WERI-Rb-1 (cell line): ENCODE data around the gene SPOCD1.

ENCODE experiments used
- DNase-seq: peaks from one replicate; pipeline ENCODE4 v3.0.0-alpha.2; 2020
- H3K27ac ChIP-seq: fragments of 250-450 bp; sonication (Bioruptor Pico); 2 replicates; pipeline ENCODE4 v1.5.1; 2020; ENCODE audit warnings: mild to moderate bottlenecking, moderate library complexity
- H3K27me3 ChIP-seq: fragments of 250-450 bp; sonication (Bioruptor Pico); 2 replicates; pipeline ENCODE4 v1.5.1; 2021; ENCODE audit warnings: mild to moderate bottlenecking, low read depth, moderate library complexity; ENCODE audit not compliant: insufficient read depth, severe bottlenecking
- H3K36me3 ChIP-seq: fragments of 250-450 bp; sonication (Bioruptor Pico); 2 replicates; pipeline ENCODE4 v1.5.1; 2020; ENCODE audit warnings: mild to moderate bottlenecking, moderate library complexity
- H3K4me3 ChIP-seq: 2 replicates; pipeline ENCODE4 v1.5.1; 2011; ENCODE audit warnings: low read depth, mild to moderate bottlenecking, control low read depth, low read length
- H3K9me3 ChIP-seq: fragments of 250-450 bp; sonication (Bioruptor Pico); 2 replicates; pipeline ENCODE4 v1.5.1; 2021; ENCODE audit warnings: mild to moderate bottlenecking, moderate library complexity; ENCODE audit not compliant: severe bottlenecking
- TF ChIP-seq, protein P1 (sequence below): IDR thresholded peaks from 2 replicates; pipeline ENCODE4 v1.5.1; 2011; ENCODE audit warnings: low read depth, mild to moderate bottlenecking, control low read depth, inconsistent platforms, low read length

Gene SPOCD1

GRCh38 chr1:31790641-31791091 lies 25.2 kb downstream of the SPOCD1 start:
- Histone ChIP-seq H3K9me3 (no peaks in the 10 kb centered on the region), H3K36me3 (no peaks in the 10 kb centered on the region), H3K27me3 (no peaks in the 10 kb centered on the region), H3K27ac (no peak overlapping the region), H3K4me3 (no peak overlapping the region)
- peak; percentile 5 for DNase-seq
- TF ChIP-seq, protein P1, sequence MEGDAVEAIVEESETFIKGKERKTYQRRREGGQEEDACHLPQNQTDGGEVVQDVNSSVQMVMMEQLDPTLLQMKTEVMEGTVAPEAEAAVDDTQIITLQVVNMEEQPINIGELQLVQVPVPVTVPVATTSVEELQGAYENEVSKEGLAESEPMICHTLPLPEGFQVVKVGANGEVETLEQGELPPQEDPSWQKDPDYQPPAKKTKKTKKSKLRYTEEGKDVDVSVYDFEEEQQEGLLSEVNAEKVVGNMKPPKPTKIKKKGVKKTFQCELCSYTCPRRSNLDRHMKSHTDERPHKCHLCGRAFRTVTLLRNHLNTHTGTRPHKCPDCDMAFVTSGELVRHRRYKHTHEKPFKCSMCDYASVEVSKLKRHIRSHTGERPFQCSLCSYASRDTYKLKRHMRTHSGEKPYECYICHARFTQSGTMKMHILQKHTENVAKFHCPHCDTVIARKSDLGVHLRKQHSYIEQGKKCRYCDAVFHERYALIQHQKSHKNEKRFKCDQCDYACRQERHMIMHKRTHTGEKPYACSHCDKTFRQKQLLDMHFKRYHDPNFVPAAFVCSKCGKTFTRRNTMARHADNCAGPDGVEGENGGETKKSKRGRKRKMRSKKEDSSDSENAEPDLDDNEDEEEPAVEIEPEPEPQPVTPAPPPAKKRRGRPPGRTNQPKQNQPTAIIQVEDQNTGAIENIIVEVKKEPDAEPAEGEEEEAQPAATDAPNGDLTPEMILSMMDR = no peak

DNA sequence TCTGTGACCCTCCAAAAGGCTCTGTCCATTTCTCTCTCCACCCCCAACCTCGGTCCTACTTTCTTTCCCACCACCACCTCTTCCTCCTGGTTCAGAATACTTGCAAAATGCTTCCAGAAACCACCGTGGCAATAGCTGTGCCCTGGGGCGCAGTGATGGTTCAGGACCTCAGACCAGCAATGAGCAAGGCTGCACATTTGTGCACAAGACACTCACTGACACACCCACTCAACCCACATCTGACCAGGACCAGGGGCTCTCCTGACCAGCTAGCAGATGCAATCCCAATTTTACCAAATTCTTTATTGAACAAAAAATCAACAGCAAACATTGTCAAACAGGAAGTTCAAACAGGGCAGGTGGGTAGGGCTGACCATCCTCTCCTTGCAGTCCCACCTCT lies 25.7 kb downstream of the SPOCD1 start:
- TF ChIP-seq, protein P1 = no peak
- no peak overlapping the region for H3K27ac ChIP-seq

GRCh38 chr1:31789259-31790065 lies 26.4 kb downstream of the SPOCD1 start:
- Histone ChIP-seq H3K4me3 (peak overlapping the region; percentile 87), H3K27me3 (no peaks in the 10 kb centered on the region), H3K9me3 (no peaks in the 10 kb centered on the region), H3K36me3 (no peaks in the 10 kb centered on the region), H3K27ac (no peak overlapping the region)
- TF ChIP-seq, protein P1 = peak; percentile 93
- peak; percentile 98 for DNase-seq

More for the DNA sequence above, 25.7 kb downstream of the SPOCD1 start:
- Histone ChIP-seq H3K36me3 (no peaks in the 10 kb centered on the region), H3K27me3 (no peaks in the 10 kb centered on the region), H3K4me3 (no peak overlapping the region), H3K9me3 (no peaks in the 10 kb centered on the region)
- peak; percentile 1 for DNase-seq

GRCh38 chr1:31788825-31789256 lies 27.0 kb downstream of the SPOCD1 start:
- Histone ChIP-seq H3K27me3 (no peaks in the 10 kb centered on the region), H3K4me3 (peak overlapping the region; percentile 87), H3K27ac (peak overlapping the region; percentile 80), H3K9me3 (no peaks in the 10 kb centered on the region), H3K36me3 (no peaks in the 10 kb centered on the region)
- DNase-seq = peak; percentile 23
- TF ChIP-seq, protein P1 = no peak

GRCh38 chr1:31788138-31788824 lies 27.5 kb downstream of the SPOCD1 start:
- Histone ChIP-seq H3K9me3 (no peaks in the 10 kb centered on the region), H3K27me3 (no peaks in the 10 kb centered on the region), H3K27ac (peak overlapping the region; percentile 80), H3K4me3 (peak overlapping the region; percentile 87), H3K36me3 (no peaks in the 10 kb centered on the region)
- TF ChIP-seq, protein P1 = no peak
- DNase-seq = peak; percentile 95
